ENCODE data around the gene NEUROD4. TPM values are rescaled to one million over a fixed set of nuclear protein-coding genes. Genes with fewer than 3 reads are reported as not detected.

NEUROD4 gene
- total RNA-seq, 4 donors from 2014 or later = not detected

- no peak overlapping the region for H3K27ac ChIP-seq
Measured at GRCh38 chr12:54989829-54990228, 29.9 kb upstream of the NEUROD4 start.

GRCh38 chr12:54991161-54991990 is 28.4 kb upstream of the NEUROD4 start:
- no peaks in the 10 kb centered on the region for H3K9me3 ChIP-seq
- no peak overlapping the region for H3K4me3 ChIP-seq
- peaks cover 0 to 13% (median 0%) of the 10 kb centered on the region in 4 donors for H3K4me1 ChIP-seq
- 88 to 91% methylated on average over 9 of the region's 9 CpGs for WGBS, 2 donors
- no peak for DNase-seq (ENCODE audit: low spot score in 2 of 2)
- no peaks in the 10 kb centered on the region for H3K27me3 ChIP-seq
- no peak overlapping the region for H3K27ac ChIP-seq
- H3K36me3 ChIP-seq = no peaks in the 10 kb centered on the region
- TF ChIP-seq CTCF (IDR thresholded peaks at IDR 0.05) (no peak), EP300 (IDR thresholded peaks at IDR 0.05) (no peak), POLR2A (IDR thresholded peaks at IDR 0.05) (no peak)

More at GRCh38 chr12:54989829-54990228, 29.9 kb upstream of the NEUROD4 start:
- no peak for TF ChIP-seq CTCF (IDR thresholded peaks at IDR 0.05)
- no peak for TF ChIP-seq EP300 (IDR thresholded peaks at IDR 0.05)
- no peak for TF ChIP-seq POLR2A (IDR thresholded peaks at IDR 0.05)
- no peaks in the 10 kb centered on the region for H3K36me3 ChIP-seq
- H3K9me3 ChIP-seq = no peaks in the 10 kb centered on the region
- H3K27me3 ChIP-seq = no peaks in the 10 kb centered on the region
- WGBS, 2 donors = 60 to 74% methylated on average over 1 of the region's 1 CpG
- peaks cover 0 to 19% (median 0%) of the 10 kb centered on the region in 4 donors for H3K4me1 ChIP-seq
- no peak overlapping the region for H3K4me3 ChIP-seq
- DNase-seq (ENCODE audit: low spot score in 2 of 2) = no peak

- no peak overlapping the region for H3K27ac ChIP-seq
- no peaks in the 10 kb centered on the region for H3K9me3 ChIP-seq
- 82 to 86% methylated on average over 5 of the region's 5 CpGs for WGBS, 2 donors
- H3K4me3 ChIP-seq = no peak overlapping the region
- no peaks in the 10 kb centered on the region for H3K36me3 ChIP-seq
- TF ChIP-seq POLR2A (IDR thresholded peaks at IDR 0.05) (no peak), CTCF (IDR thresholded peaks at IDR 0.05) (no peak), EP300 (IDR thresholded peaks at IDR 0.05) (no peak)
- H3K4me1 ChIP-seq = peaks cover 0 to 13% (median 0%) of the 10 kb centered on the region in 4 donors
- no peaks in the 10 kb centered on the region for H3K27me3 ChIP-seq
- no peak for DNase-seq (ENCODE audit: low spot score in 2 of 2)
Measured at GRCh38 chr12:54991991-54992375, 27.8 kb upstream of the NEUROD4 start.

GRCh38 chr12:54993181-54993835 is 26.5 kb upstream of the NEUROD4 start:
- no peak overlapping the region for H3K4me3 ChIP-seq
- peak; percentile 24 to 73 for DNase-seq (ENCODE audit: low spot score in 2 of 2)
- 20 to 25% methylated on average over 12 of the region's 12 CpGs for WGBS, 2 donors

More at GRCh38 chr12:54993181-54993835, 26.5 kb upstream of the NEUROD4 start:
- H3K27ac ChIP-seq = no peak overlapping the region
- H3K36me3 ChIP-seq = no peaks in the 10 kb centered on the region
- TF ChIP-seq CTCF (IDR thresholded peaks at IDR 0.05) (peak; percentile 75 to 89 (median 81)), EP300 (IDR thresholded peaks at IDR 0.05) (no peak)
- peaks cover 0 to 12% (median 0%) of the 10 kb centered on the region in 4 donors for H3K4me1 ChIP-seq
- H3K27me3 ChIP-seq = no peaks in the 10 kb centered on the region
- no peaks in the 10 kb centered on the region for H3K9me3 ChIP-seq

All from tibial nerve (tissue), 4 donors.